Thyroid gland (tissue), 4 donors: ENCODE data around the gene ACVR2B. TPM values are rescaled to one million over a fixed set of nuclear protein-coding genes. Genes with fewer than 3 reads are reported as not detected.

Source experiments
- DNase-seq, 2 donors: peaks; one replicate each; pipeline ENCODE4 v3.0.0-alpha.2; 2019
- H3K27ac ChIP-seq, 3 donors: fragments of 200-600 bp; sonication (generic); 1 replicate in 2 of 3; 2 replicates in 1 of 3; pipeline ENCODE4 v1.5.1; 2016 to 2019; ENCODE audit warnings: mild to moderate bottlenecking in 1 of 3, moderate library complexity in 1 of 3
- H3K27me3 ChIP-seq: fragments of 200-600 bp; sonication (generic); one replicate; pipeline ENCODE4 v1.5.1; 2019
- H3K36me3 ChIP-seq, 2 donors: fragments of 200-600 bp; sonication (generic); one replicate each; pipeline ENCODE4 v1.5.1; 2016 to 2019
- H3K4me1 ChIP-seq, 2 donors: fragments of 200-600 bp; sonication (generic); one replicate each; pipeline ENCODE4 v1.5.1; 2017 to 2019
- H3K4me3 ChIP-seq, 3 donors: fragments of 200-600 bp; sonication (generic); replicated peaks in 1 of 3; 1 replicate in 2 of 3; 2 replicates in 1 of 3; pipeline ENCODE4 v1.5.1; 2016; ENCODE audit warnings: mild to moderate bottlenecking in 1 of 3
- H3K9me3 ChIP-seq: fragments of 200-600 bp; sonication (generic); one replicate; pipeline ENCODE4 v1.5.1; 2017
- CTCF ChIP-seq, 6 experiments: fragments of 200-600 bp in 3 of 6; fragments of 450-650 bp in 3 of 6; sonication (generic) in 3 of 6; IDR thresholded peaks; one replicate each; pipeline ENCODE4 v1.5.1; 2016 to 2019; ENCODE audit warnings: antibody characterized with exemption in 6 of 6, mild to moderate bottlenecking in 2 of 6, inconsistent platforms in 1 of 6, moderate library complexity in 1 of 6
- POLR2A ChIP-seq, 2 donors: fragments of 450-650 bp; IDR thresholded peaks; one replicate each; pipeline ENCODE4 v1.6.1; 2017; ENCODE audit warnings: antibody characterized with exemption in 2 of 2, mild to moderate bottlenecking in 2 of 2, moderate library complexity in 1 of 2
- WGBS, 2 donors: methylation state at CpG; one replicate each; pipeline ENCODE4 v1.1.5; 2017; 5-methylcytosine and 5-hydroxymethylcytosine counted together
- intact Hi-C: fragments of 100-400 bp; cut with DNase I; formaldehyde crosslinking; loops from one replicate; pipeline ENCODE4 v1.15.1; 2023
- small RNA-seq: library from RNA; depleted of rRNA; stranded (forward); fragments of <200 nt; gene quantifications from one replicate; pipeline ENCODE3, GENCODE V24; 2016
- total RNA-seq, 4 donors: library from RNA; depleted of rRNA; stranded (reverse); fragments of >200 nt; gene quantifications; one replicate each; pipeline ENCODE4 v1.2.3, GENCODE V29; 2016

ACVR2B gene
- total RNA-seq, 4 donors from 2014 or later = 5.1 to 12.2 (median 7.7) TPM

- TF ChIP-seq CTCF (IDR thresholded peaks at IDR 0.05) = no peak
- no peak for TF ChIP-seq POLR2A (IDR thresholded peaks at IDR 0.05)
- H3K9me3 ChIP-seq = no peaks in the 10 kb centered on the region
- WGBS, 2 donors = 84 to 88% methylated on average over 9 of the region's 9 CpGs
Measured at GRCh38 chr3:38541806-38542205, 88.1 kb downstream of the ACVR2B start.

More at GRCh38 chr3:38541806-38542205, 88.1 kb downstream of the ACVR2B start:
- Histone ChIP-seq H3K4me3 (no peak overlapping the region), H3K27ac (no peak overlapping the region), H3K4me1 (no peaks in the 10 kb centered on the region), H3K36me3 (no peaks in the 10 kb centered on the region), H3K27me3 (no peaks in the 10 kb centered on the region)
- DNase-seq = no peak
- intact Hi-C loops = no loop called here

Small RNA genes lying within 50 kb of the gene (small RNA-seq; reads per million reads assigned to genes)
- not detected for gene RF00019

Other genes with a start within 250 kb of the ACVR2B start
- gene SLC22A13, start 188.1 kb upstream of the ACVR2B start, total RNA-seq = under 1 TPM in 2 of 4 donors, not detected in 2; 0.54 to 0.56 TPM
- gene SLC22A14, start 171.6 kb upstream of the ACVR2B start, total RNA-seq = not detected
- 1 to 10 TPM in 3 of 4 donors, under 1 TPM in 1; 0.78 to 1.7 (median 1.1) TPM for gene XYLB, start 107.1 kb upstream of the ACVR2B start, total RNA-seq
- gene EXOG, start 42.5 kb downstream of the ACVR2B start, total RNA-seq = 10 to 100 TPM in 3 of 4 donors, 1 to 10 TPM in 1; 7.6 to 17.6 (median 14.1) TPM
- 1 to 10 TPM in 2 of 4 donors, under 1 TPM in 2; 0.13 to 1.9 (median 1.1) TPM for gene SCN5A, start 195.8 kb downstream of the ACVR2B start, total RNA-seq